LNCAP (cell line): Measurements from ENCODE around the gene GNAQ.

Experiments
- CTCF ChIP-seq: fragments of 450-650 bp; IDR thresholded peaks from 2 replicates; pipeline ENCODE4 v1.5.1; 2017; ENCODE audit warnings: mild to moderate bottlenecking

The GNAQ gene

DNA sequence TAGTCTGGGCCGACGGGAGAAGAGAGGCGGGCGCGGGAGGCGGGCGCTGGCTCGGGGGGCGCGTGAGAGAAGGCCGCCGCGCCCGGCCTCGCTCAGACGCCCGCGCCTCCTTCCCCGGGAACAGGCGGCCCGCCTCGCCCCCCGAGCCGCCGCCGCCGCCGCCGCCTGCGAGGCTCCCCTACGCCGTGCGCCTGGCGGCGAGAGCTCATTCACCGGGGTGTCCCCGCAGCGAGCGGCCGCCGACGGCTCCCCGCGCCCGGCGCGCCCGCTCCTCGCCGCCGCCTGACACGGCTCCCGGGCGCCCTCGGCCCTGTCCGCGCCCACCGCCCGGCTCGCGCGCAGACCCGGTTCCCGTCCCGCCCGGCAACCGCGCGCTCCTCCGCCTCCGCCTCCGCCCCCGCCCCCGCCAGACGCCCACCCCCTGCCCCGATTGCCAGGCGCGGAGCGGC lies at the start of gene GNAQ:
GNAQ (minus strand) TSS at position 368 of the 449 bp plus-strand sequence. CDS start 576 bp downstream, outside the sequence.
- TF ChIP-seq CTCF = no peak

DNA sequence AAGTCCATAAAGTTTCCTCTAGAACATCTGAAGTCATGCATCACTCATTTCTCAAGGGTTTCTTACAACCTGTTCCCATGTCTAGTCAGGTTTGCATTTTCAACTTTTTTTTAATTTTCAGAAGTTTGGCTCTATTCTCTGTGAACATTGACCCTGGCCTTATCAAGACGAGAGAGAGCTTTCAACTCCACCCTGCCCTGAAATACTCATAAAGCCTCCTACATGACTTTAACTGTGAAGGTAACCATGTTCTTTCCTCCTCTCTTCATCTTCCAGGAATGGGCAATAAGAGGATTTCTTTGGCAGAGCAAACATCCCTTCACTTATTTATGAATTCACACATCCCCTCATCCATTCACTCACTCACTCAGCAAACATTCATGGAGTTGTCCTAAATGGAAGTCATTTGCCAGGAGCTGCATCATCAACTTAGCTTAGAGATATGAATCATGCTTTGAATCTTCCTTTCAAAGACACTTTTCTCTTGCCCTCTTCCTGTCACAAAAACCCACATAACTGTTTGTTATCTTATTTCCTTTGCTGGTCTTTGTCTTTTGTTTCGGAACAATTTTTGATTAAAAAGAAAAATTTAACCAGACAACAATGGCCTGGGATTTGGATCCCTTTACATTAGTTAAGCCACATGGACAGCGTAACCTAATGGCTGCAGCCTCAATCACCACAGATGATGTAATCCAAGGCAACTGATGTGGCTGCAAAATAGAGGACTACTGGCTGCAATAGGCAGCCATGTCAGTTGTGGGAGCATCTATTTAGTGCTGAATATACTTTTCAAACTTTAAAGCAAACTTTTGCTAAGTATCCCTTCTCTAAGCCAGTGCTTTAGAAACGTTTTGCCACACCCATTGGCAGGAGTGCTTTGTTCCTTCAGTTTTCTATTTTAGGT lies 43.0 kb upstream of the GNAQ start:
- TF ChIP-seq CTCF = no peak

GRCh38 chr9:78073722-78074121 lies 42.1 kb upstream of the GNAQ start:
- TF ChIP-seq CTCF = no peak

DNA sequence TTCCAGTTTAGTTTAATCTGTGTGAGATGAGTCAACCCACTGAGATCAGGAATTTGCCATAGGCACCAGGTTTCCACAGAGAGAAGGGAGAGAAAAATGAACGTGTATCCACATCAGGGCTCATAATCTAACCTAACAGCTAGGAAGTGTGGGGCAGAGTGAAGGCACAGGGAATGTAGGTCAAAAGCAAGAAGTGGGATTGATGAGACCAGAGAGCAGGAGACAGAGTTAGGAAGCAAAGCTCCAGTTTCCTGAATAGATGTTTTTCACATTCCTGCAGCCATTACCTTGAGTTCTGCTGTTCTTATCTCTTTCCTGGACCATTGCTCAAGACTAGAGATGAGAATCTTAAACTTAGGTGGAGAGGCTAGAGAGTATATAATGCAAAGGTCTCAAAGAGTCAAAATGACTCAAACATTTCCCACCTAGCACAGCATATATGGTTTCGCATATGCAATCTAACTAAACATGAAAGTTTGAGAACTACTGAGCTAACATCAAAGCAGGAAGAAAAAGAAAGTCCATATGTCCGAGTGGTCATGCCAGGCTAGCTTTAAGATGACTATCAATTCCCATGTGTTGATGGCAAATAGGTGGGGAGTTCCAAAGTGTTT lies 41.1 kb upstream of the GNAQ start:
- TF ChIP-seq CTCF = no peak

GRCh38 chr9:78070521-78070920 lies 38.9 kb upstream of the GNAQ start:
- no peak for TF ChIP-seq CTCF

DNA sequence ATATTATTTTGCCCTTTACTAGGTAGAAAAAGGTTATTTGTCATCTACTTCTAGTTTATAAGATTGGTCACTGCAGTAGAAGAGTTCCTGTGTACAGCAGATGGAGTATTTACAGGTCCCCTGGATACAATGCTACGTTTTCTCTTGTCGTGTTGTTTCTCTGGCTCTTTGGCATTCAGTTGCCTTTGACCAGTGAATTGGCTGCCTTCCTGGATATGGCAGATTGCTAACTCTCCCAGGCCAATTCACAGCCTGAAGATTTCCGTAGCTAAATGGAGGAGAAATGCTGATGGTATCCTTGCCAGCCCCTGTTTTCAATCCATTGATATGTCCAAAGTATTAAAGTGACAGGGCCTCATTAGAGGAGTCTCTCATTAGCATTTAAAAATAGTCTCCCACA lies 32.5 kb upstream of the GNAQ start:
- no peak for TF ChIP-seq CTCF

- no peak for TF ChIP-seq CTCF
Measured at GRCh38 chr9:78062710-78063109, 31.1 kb upstream of the GNAQ start.
